CD4-positive, alpha-beta T cell treated with Interleukin-6 at 100 ng/mL for 8 hours (primary cell): ENCODE results near the gene DYNLL2.
A peak's percentile ranks its signal among the peaks of the same experiment; 100 is the strongest.
"Not testable (repeated sequence)": the region's sequence is repeated elsewhere in the genome, so short reads cannot be mapped to it uniquely, and the experiment has no call there.

Experiments used
- DNase-seq: peaks from one replicate; pipeline ENCODE4 v3.0.0-alpha.2; 2020; ENCODE audit warnings: mixed read lengths, low spot score

Gene DYNLL2

GRCh38 chr17:58082870-58083490 is at the start of gene DYNLL2:
Gene DYNLL2, plus strand, starts transcription at chr17:58083419. Its CDS starts 3,672 bp downstream, at chr17:58087091.
- DNase-seq, result peak; percentile 92

GRCh38 chr17:58039975-58040374 is 43.2 kb upstream of the DYNLL2 start:
- DNase-seq, result no peak

GRCh38 chr17:58040386-58040785 is 42.8 kb upstream of the DYNLL2 start:
- DNase-seq, result no peak

- DNase-seq, result no peak
These were observed 42.1 kb upstream of the DYNLL2 start for GRCh38 chr17:58041161-58041560.

GRCh38 chr17:58043221-58044181 is 39.7 kb upstream of the DYNLL2 start:
- DNase-seq, result no peak

- DNase-seq, result not testable (repeated sequence)
These were observed 39.0 kb upstream of the DYNLL2 start for GRCh38 chr17:58044256-58044655.

- no peak for DNase-seq
These were observed 36.8 kb upstream of the DYNLL2 start for GRCh38 chr17:58046239-58047094.

GRCh38 chr17:58047376-58048150 is 35.7 kb upstream of the DYNLL2 start:
- no peak for DNase-seq

GRCh38 chr17:58049533-58049932 is 33.7 kb upstream of the DYNLL2 start:
- no peak for DNase-seq

- DNase-seq, result no peak
These were observed 32.3 kb upstream of the DYNLL2 start for GRCh38 chr17:58050966-58051365.

GRCh38 chr17:58051468-58051867 is 31.8 kb upstream of the DYNLL2 start:
- no peak for DNase-seq

GRCh38 chr17:58052407-58052806 is 30.8 kb upstream of the DYNLL2 start:
- DNase-seq, result no peak

- DNase-seq, result no peak
These were observed 30.1 kb upstream of the DYNLL2 start for GRCh38 chr17:58052945-58053715.

- no peak for DNase-seq
These were observed 28.6 kb upstream of the DYNLL2 start for GRCh38 chr17:58054641-58055040.

- no peak for DNase-seq
These were observed 26.7 kb upstream of the DYNLL2 start for GRCh38 chr17:58056476-58056875.

GRCh38 chr17:58059141-58059540 is 24.1 kb upstream of the DYNLL2 start:
- no peak for DNase-seq

- no peak for DNase-seq
These were observed 22.5 kb upstream of the DYNLL2 start for GRCh38 chr17:58060596-58061191.

- no peak for DNase-seq
These were observed 21.5 kb upstream of the DYNLL2 start for GRCh38 chr17:58061672-58062071.

GRCh38 chr17:58065238-58065637 is 18.0 kb upstream of the DYNLL2 start:
- no peak for DNase-seq

- DNase-seq, result no peak
These were observed 16.8 kb upstream of the DYNLL2 start for GRCh38 chr17:58066401-58066800.
